Panc1 (cell line): ENCODE data around the gene TTC38. TPM values are rescaled to one million over a fixed set of nuclear protein-coding genes. Genes with fewer than 3 reads are reported as not detected.

ENCODE experiments used
- ATAC-seq: fragments of 200-7000 bp; cut with Tn5 transposase; 2 replicates; pipeline ENCODE4 v1.9.1; 2020; ENCODE audit warnings: mild to moderate bottlenecking, moderate library complexity
- BruUV-seq: library from RNA; stranded (reverse); fragments of 400-500 nt; replicated peaks from 2 replicates; lab custom pipeline; 2021; lab: Mats Ljungman, UMichigan
- CTCF ChIA-PET: fragments of 300-600 bp; sonication (Branson Sonifier 250); formaldehyde crosslinking; loops from one replicate; lab custom pipeline; 2022; ENCODE audit warnings: antibody characterized with exemption; lab: Charles Lee
- POLR2A ChIA-PET: fragments of 300-600 bp; sonication (Branson Sonifier 250); formaldehyde crosslinking; loops from one replicate; lab custom pipeline; 2022; ENCODE audit warnings: antibody characterized with exemption; lab: Charles Lee
- DNase-seq: peaks from one replicate; pipeline ENCODE4 v3.0.0-alpha.2; 2010; ENCODE audit warnings: low read depth, low spot score
- H3K27ac ChIP-seq: 2 replicates; pipeline ENCODE4 v1.5.1; 2011; ENCODE audit warnings: mild to moderate bottlenecking, low read length, inconsistent platforms
- H3K27me3 ChIP-seq: fragments of 200-500 bp; sonication (Bioruptor generic); 2 replicates; pipeline ENCODE4 v1.6.0; 2014; ENCODE audit warnings: low read length, inconsistent platforms; ENCODE audit not compliant: control insufficient read depth, insufficient read depth
- H3K36me3 ChIP-seq: fragments of 200-500 bp; sonication (Bioruptor generic); 2 replicates; pipeline ENCODE4 v1.5.1; 2014; ENCODE audit warnings: inconsistent platforms, mild to moderate bottlenecking, low read length, moderate library complexity; ENCODE audit not compliant: control insufficient read depth, insufficient read depth
- H3K4me1 ChIP-seq: 2 replicates; pipeline ENCODE4 v1.5.1; 2011; ENCODE audit warnings: inconsistent platforms, mild to moderate bottlenecking, low read length, moderate library complexity; ENCODE audit not compliant: control insufficient read depth, insufficient read depth
- H3K4me3 ChIP-seq, 2 experiments: 2 replicates each; pipeline ENCODE4 v1.5.1; 2011 to 2012; ENCODE audit warnings: low read depth in 2 of 2, low read length in 2 of 2, mild to moderate bottlenecking in 2 of 2, inconsistent platforms in 1 of 2, moderate library complexity in 1 of 2
- H3K9me3 ChIP-seq: fragments of 200-500 bp; sonication (Bioruptor generic); 2 replicates; pipeline ENCODE4 v1.5.1; 2014; ENCODE audit warnings: low read depth, mild to moderate bottlenecking, inconsistent platforms, low read length, moderate library complexity; ENCODE audit not compliant: control insufficient read depth, insufficient read depth
- CTCF ChIP-seq: fragments of 450-650 bp; IDR thresholded peaks from 2 replicates; pipeline ENCODE4 v1.5.1; 2017; ENCODE audit warnings: mild to moderate bottlenecking
- POLR2AphosphoS5 ChIP-seq: IDR thresholded peaks from 2 replicates; pipeline ENCODE4 v1.6.1; 2012; ENCODE audit warnings: mild to moderate bottlenecking, low read depth, low read length, moderate library complexity
- REST ChIP-seq, 2 experiments: IDR thresholded peaks; 2 replicates each; pipeline ENCODE4 v1.6.1; 2011 to 2012; ENCODE audit warnings: low read depth in 2 of 2, control low read depth in 1 of 2, low read length in 1 of 2, mild to moderate bottlenecking in 1 of 2, moderate library complexity in 1 of 2; ENCODE audit not compliant: insufficient read depth in 1 of 2
- SIN3A ChIP-seq: IDR thresholded peaks from 2 replicates; pipeline ENCODE4 v1.6.1; 2012; ENCODE audit warnings: low read depth, mild to moderate bottlenecking, low read length, moderate library complexity, borderline replicate concordance; ENCODE audit not compliant: insufficient read depth
- TCF7L2 ChIP-seq: IDR thresholded peaks from 2 replicates; pipeline ENCODE4 v1.6.1; 2011; ENCODE audit warnings: mild to moderate bottlenecking, low read depth, low read length, inconsistent platforms
- in situ Hi-C: cut with HindIII; loops from 2 replicates; pipeline ENCODE4 v1.10.0; 2016; ENCODE audit warnings: low sequenced_read_pairs, low pct_unique_long_range_greater_than_20kb
- intact Hi-C: fragments of 100-400 bp; cut with micrococcal nuclease; formaldehyde crosslinking; loops from one replicate; pipeline ENCODE4 v1.10.0; 2022; ENCODE audit not compliant: unreplicated experiment
- total RNA-seq: library from RNA; stranded (reverse); gene quantifications from one replicate; pipeline ENCODE4 v1.2.1, GENCODE V29; 2021; ENCODE audit not compliant: unreplicated experiment

The TTC38 gene
- total RNA-seq, 1 experiment from 2014 or later, result 14.0 TPM

- ChIA-PET POLR2A (interaction anchor here (0.5 kb wide), 1 partner anchor 8 kb away, joined by 3 read pairs; no protein-coding TSS in a partner anchor), CTCF (no interaction called here)
- Histone ChIP-seq H3K36me3 (no peaks in the 10 kb centered on the region), H3K27ac (no peak overlapping the region), H3K9me3 (no peaks in the 10 kb centered on the region), H3K27me3 (no peaks in the 10 kb centered on the region), H3K4me3 (no peak overlapping the region), H3K4me1 (no peaks in the 10 kb centered on the region; the same call in 1 of the 2 replicates)
- DNase-seq (no peak), ATAC-seq (no peak)
- BruUV-seq, result no TSS peak
- in situ Hi-C loops, result no loop called here
- intact Hi-C loops, result no loop called here
- TF ChIP-seq TCF7L2 (no peak), SIN3A (no peak), REST (IDR thresholded peaks at IDR 0.05; ENCODE audit: insufficient read depth in 1 of 2, low read depth in 2 of 2, low read length in 1 of 2) (no peak), CTCF (no peak), POLR2AphosphoS5 (no peak)
Measured at GRCh38 chr22:46230262-46230901, 37.4 kb upstream of the TTC38 start.

GRCh38 chr22:46233231-46233630, 34.6 kb upstream of the TTC38 start:
- DNase-seq (peak; percentile 18), ATAC-seq (peak; percentile 98)
- Histone ChIP-seq H3K27me3 (no peaks in the 10 kb centered on the region), H3K4me3 (no peak overlapping the region), H3K27ac (no peak overlapping the region), H3K36me3 (no peaks in the 10 kb centered on the region), H3K4me1 (no peaks in the 10 kb centered on the region; the same call in 1 of the 2 replicates), H3K9me3 (no peaks in the 10 kb centered on the region)
- in situ Hi-C loops, result no loop called here
- ChIA-PET POLR2A (no interaction called here), CTCF (no interaction called here)
- TF ChIP-seq SIN3A, result no peak
- TF ChIP-seq TCF7L2, result no peak
- no TSS peak for BruUV-seq
- intact Hi-C loops, result no loop called here

- POLR2A ChIA-PET, result no interaction called here
Measured at GRCh38 chr22:46234969-46235368, 32.8 kb upstream of the TTC38 start.

More at GRCh38 chr22:46234969-46235368, 32.8 kb upstream of the TTC38 start:
- in situ Hi-C loops (no loop called here), intact Hi-C loops (no loop called here)
- H3K27ac ChIP-seq, result no peak overlapping the region
- BruUV-seq, result no TSS peak
- CTCF ChIA-PET, result no interaction called here
- no peaks in the 10 kb centered on the region; the same call in 1 of the 2 replicates for H3K4me1 ChIP-seq
- H3K36me3 ChIP-seq, result no peaks in the 10 kb centered on the region
- no peaks in the 10 kb centered on the region for H3K27me3 ChIP-seq
- ATAC-seq, result no peak
- TF ChIP-seq CTCF (no peak), TCF7L2 (no peak), POLR2AphosphoS5 (no peak), SIN3A (no peak), REST (IDR thresholded peaks at IDR 0.05; ENCODE audit: insufficient read depth in 1 of 2, low read depth in 2 of 2, low read length in 1 of 2) (no peak)
- no peak overlapping the region for H3K4me3 ChIP-seq
- DNase-seq, result no peak
- H3K9me3 ChIP-seq, result no peaks in the 10 kb centered on the region
